Prostate gland (tissue), 2 donors: ENCODE data around the gene CCDC14. TPM values are rescaled to one million over a fixed set of nuclear protein-coding genes. Genes with fewer than 3 reads are reported as not detected.
"Not testable (repeated sequence)": the region's sequence is repeated elsewhere in the genome, so short reads cannot be mapped to it uniquely, and the experiment has no call there.

ENCODE experiments used
- DNase-seq: peaks from one replicate; pipeline ENCODE4 v3.0.0-alpha.2; 2019; ENCODE audit warnings: low spot score
- H3K27ac ChIP-seq, 2 donors: fragments of 200-600 bp; sonication (generic); 2 replicates each; pipeline ENCODE4 v1.5.1; 2017 to 2019
- H3K27me3 ChIP-seq: fragments of 200-600 bp; sonication (generic); replicated peaks from 2 replicates; pipeline ENCODE4 v1.5.1; 2019; ENCODE audit not compliant: insufficient read depth
- H3K36me3 ChIP-seq, 2 donors: fragments of 200-600 bp; sonication (generic); 1 replicate in 1 of 2; 2 replicates in 1 of 2; pipeline versions ENCODE4 v1.5.1 to v1.8.1; 2017 to 2019
- H3K4me1 ChIP-seq: fragments of 200-600 bp; sonication (generic); replicated peaks from 2 replicates; pipeline ENCODE4 v1.5.1; 2019
- H3K4me3 ChIP-seq, 2 donors: fragments of 200-600 bp; sonication (generic); 2 replicates each; pipeline ENCODE4 v1.5.1; 2017 to 2019
- H3K9me3 ChIP-seq: fragments of 200-600 bp; sonication (generic); 2 replicates; pipeline ENCODE4 v1.5.1; 2017
- CTCF ChIP-seq, 4 experiments: fragments of 200-600 bp in 2 of 4; fragments of 450-650 bp in 2 of 4; sonication (generic) in 2 of 4; IDR thresholded peaks; 1 replicate in 3 of 4; 2 replicates in 1 of 4; pipeline ENCODE4 v1.5.1; 2016 to 2019; ENCODE audit warnings: antibody characterized with exemption in 4 of 4, mild to moderate bottlenecking in 2 of 4, moderate library complexity in 2 of 4
- POLR2A ChIP-seq: fragments of 450-650 bp; IDR thresholded peaks from one replicate; pipeline ENCODE4 v1.6.1; 2016; ENCODE audit warnings: antibody characterized with exemption, mild to moderate bottlenecking
- POLR2AphosphoS5 ChIP-seq: sonication (generic); formaldehyde crosslinking; IDR thresholded peaks from one replicate; pipeline ENCODE4 v1.6.1; 2017; ENCODE audit warnings: antibody characterized with exemption
- WGBS: methylation state at CpG from one replicate; pipeline ENCODE4 v1.1.5; 2018; 5-methylcytosine and 5-hydroxymethylcytosine counted together
- intact Hi-C: fragments of 100-400 bp; cut with DNase I; formaldehyde crosslinking; loops from one replicate; pipeline ENCODE4 v1.14.2; 2022
- total RNA-seq, 2 donors: library from RNA; depleted of rRNA; stranded (reverse); fragments of >200 nt; gene quantifications; one replicate each; pipeline ENCODE4 v1.1.0, GENCODE V29; 2016

Gene CCDC14
- 10 to 100 TPM; 19.0 to 44.9 TPM for total RNA-seq

GRCh38 chr3:123960781-123961507, at the start of gene CCDC14:
CCDC14 (minus strand) TSS chr3:123961229; CDS start chr3:123961173, 56 bp downstream.
- H3K9me3 ChIP-seq = no peaks in the 10 kb centered on the region
- no peaks in the 10 kb centered on the region for H3K36me3 ChIP-seq
- intact Hi-C loops = no loop called here
- 1% methylated on average over 52 of the region's 55 CpGs for WGBS
- no peaks in the 10 kb centered on the region for H3K27me3 ChIP-seq
- peak; percentile 87 for DNase-seq
- no peaks in the 10 kb centered on the region for H3K4me1 ChIP-seq
- H3K4me3 ChIP-seq = peak within 1 kb of the TSS; percentile 57 to 63
- TF ChIP-seq POLR2AphosphoS5 = peak; percentile 88
- TF ChIP-seq CTCF (IDR thresholded peaks at IDR 0.05) = peak in 2 of 4 experiments; percentile 21 to 28
- peak; percentile 68 for TF ChIP-seq POLR2A
- peak within 1 kb of the TSS; percentile 73 to 84 for H3K27ac ChIP-seq

- H3K9me3 ChIP-seq, DNase-seq, H3K36me3 ChIP-seq, H3K27me3 ChIP-seq, intact Hi-C loops, H3K4me3 ChIP-seq, H3K27ac ChIP-seq, H3K4me1 ChIP-seq: not testable (repeated sequence)
- 97% methylated on average over 1 of the region's 1 CpG for WGBS
Observed at GRCh38 chr3:124008321-124008720, 47.3 kb upstream of the CCDC14 start.

- intact Hi-C loops = no loop called here
- no peak overlapping the region for H3K27ac ChIP-seq
- DNase-seq = no peak
- no peak overlapping the region for H3K4me3 ChIP-seq
- no peaks in the 10 kb centered on the region for H3K36me3 ChIP-seq
- 65% methylated on average over 4 of the region's 4 CpGs for WGBS
- no peak for TF ChIP-seq POLR2AphosphoS5
- no peak for TF ChIP-seq POLR2A
- TF ChIP-seq CTCF (IDR thresholded peaks at IDR 0.05) = no peak
- H3K4me1 ChIP-seq = no peaks in the 10 kb centered on the region
- no peaks in the 10 kb centered on the region for H3K27me3 ChIP-seq
- no peaks in the 10 kb centered on the region for H3K9me3 ChIP-seq
Observed at GRCh38 chr3:124007186-124007585, 46.2 kb upstream of the CCDC14 start.

- H3K4me3 ChIP-seq, intact Hi-C loops, H3K27me3 ChIP-seq, H3K36me3 ChIP-seq, H3K27ac ChIP-seq, H3K4me1 ChIP-seq, DNase-seq, H3K9me3 ChIP-seq: not testable (repeated sequence)
- 43% methylated on average over 2 of the region's 2 CpGs for WGBS
Observed at GRCh38 chr3:124002405-124003079, 41.5 kb upstream of the CCDC14 start.

GRCh38 chr3:124001366-124001765, 40.3 kb upstream of the CCDC14 start:
- intact Hi-C loops, H3K27ac ChIP-seq, DNase-seq, H3K4me3 ChIP-seq, H3K36me3 ChIP-seq, H3K9me3 ChIP-seq, H3K4me1 ChIP-seq, H3K27me3 ChIP-seq: not testable (repeated sequence)
- 77% methylated on average over 6 of the region's 6 CpGs for WGBS

- DNase-seq = no peak
- Histone ChIP-seq H3K9me3 (no peaks in the 10 kb centered on the region), H3K4me3 (no peak overlapping the region), H3K36me3 (no peaks in the 10 kb centered on the region), H3K27me3 (no peaks in the 10 kb centered on the region), H3K27ac (no peak overlapping the region), H3K4me1 (no peaks in the 10 kb centered on the region)
- TF ChIP-seq POLR2A (no peak), CTCF (IDR thresholded peaks at IDR 0.05) (no peak), POLR2AphosphoS5 (no peak)
- 81% methylated on average over 2 of the region's 2 CpGs for WGBS
- intact Hi-C loops = no loop called here
Observed at GRCh38 chr3:123997543-123997942, 36.5 kb upstream of the CCDC14 start.
